ENCODE results near the gene PCNX2. TPM values are rescaled to one million over a fixed set of nuclear protein-coding genes. Genes with fewer than 3 reads are reported as not detected.

The PCNX2 gene, protein sequence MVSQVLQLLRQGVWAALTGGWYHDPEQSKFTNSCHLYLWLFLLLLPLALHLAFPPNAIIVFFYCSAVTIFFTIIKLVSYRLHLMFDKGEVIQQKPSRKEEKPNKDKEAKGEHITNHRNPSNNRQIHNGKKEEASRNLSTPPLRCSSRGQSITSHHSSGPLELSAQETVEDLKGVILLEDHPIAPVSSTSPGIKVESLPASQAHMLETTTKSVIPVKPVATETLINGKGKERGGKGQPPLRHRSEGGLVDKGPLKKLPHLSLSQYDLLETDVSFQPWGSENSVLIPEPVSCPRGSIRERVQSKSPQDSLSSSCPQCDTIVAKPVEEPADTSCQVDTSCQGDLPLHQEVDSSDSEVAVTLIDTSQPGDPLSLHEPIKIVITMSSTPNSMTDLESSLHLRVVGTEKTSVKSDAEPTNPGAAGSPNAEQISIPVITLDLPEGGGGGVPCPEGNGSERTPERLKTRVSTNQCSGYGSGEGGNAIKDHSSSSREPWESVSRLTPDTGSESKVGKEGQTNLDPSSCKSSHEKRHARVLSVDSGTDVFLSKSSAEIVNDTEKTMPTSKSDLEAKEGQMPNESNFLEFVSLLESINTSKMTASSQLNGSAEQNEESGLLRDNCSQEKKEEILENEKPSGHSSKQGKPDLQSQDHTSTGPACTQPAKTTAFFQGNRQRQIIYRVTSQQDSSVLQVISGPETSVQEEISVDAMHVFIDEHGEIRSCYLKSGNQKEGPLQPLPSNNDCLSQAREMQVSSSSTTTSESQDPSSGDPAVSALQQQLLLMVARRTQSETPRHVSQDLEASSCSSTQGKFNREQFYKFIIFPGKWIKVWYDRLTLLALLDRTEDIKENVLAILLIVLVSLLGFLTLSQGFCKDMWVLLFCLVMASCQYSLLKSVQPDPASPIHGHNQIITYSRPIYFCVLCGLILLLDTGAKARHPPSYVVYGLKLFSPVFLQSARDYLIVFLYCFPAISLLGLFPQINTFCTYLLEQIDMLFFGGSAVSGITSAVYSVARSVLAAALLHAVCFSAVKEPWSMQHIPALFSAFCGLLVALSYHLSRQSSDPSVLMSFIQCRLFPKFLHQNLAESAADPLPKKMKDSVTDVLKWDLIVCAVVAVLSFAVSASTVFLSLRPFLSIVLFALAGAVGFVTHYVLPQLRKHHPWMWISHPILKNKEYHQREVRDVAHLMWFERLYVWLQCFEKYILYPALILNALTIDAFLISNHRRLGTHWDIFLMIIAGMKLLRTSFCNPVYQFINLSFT (N-terminal part only)
- 14.7 and 18.4 TPM in 2 replicates for total RNA-seq (ENCODE audit: low replicate concordance)
- long read RNA-seq, partial matches to known transcripts: 2 of 11 reads
- long read RNA-seq, other reads (novel, unspliced or antisense): 9 of 11 reads

DNA sequence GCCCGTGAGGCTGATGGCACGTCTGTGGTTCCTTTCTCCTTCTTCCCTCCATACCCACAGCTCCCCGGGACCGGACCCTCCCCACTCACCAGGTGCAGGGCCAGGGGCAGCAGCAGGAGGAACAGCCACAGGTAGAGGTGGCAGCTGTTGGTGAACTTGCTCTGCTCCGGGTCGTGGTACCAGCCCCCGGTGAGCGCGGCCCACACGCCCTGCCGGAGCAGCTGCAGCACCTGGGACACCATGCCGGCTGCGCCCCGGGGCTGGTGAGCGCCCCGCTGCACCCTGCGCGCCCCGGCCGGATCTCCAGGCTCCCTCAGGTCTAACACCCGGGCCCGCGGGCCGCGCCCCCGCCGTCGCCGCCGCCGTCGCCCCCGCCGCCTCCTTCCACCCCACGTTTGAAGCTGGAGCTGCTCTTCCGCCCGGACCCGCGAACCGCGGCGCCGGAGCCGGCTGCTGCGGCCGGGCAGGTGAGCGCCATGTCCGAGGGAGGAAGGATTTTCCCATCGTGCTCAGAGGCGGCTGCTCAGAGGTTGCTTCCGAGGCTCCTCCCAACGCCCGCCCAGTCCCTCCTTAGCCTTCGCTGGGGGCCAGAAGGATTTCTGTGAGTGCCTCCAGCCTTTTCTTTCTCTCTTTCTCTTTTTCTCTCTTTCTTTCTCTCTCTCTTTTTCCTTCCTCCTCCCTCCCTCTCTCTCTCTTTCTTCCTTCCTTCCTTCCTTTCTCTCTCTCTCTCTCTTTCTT lies at the start of gene PCNX2:
PCNX2 (minus strand) TSS at position 489 of the 738 bp plus-strand sequence; CDS start at position 242, 247 bp downstream.
- TF ChIP-seq, protein P1, sequence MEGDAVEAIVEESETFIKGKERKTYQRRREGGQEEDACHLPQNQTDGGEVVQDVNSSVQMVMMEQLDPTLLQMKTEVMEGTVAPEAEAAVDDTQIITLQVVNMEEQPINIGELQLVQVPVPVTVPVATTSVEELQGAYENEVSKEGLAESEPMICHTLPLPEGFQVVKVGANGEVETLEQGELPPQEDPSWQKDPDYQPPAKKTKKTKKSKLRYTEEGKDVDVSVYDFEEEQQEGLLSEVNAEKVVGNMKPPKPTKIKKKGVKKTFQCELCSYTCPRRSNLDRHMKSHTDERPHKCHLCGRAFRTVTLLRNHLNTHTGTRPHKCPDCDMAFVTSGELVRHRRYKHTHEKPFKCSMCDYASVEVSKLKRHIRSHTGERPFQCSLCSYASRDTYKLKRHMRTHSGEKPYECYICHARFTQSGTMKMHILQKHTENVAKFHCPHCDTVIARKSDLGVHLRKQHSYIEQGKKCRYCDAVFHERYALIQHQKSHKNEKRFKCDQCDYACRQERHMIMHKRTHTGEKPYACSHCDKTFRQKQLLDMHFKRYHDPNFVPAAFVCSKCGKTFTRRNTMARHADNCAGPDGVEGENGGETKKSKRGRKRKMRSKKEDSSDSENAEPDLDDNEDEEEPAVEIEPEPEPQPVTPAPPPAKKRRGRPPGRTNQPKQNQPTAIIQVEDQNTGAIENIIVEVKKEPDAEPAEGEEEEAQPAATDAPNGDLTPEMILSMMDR (conservative IDR thresholded peaks at IDR 0.05): no peak
- no peaks in the 10 kb centered on the region for H3K36me3 Mint-ChIP-seq
- peak within 1 kb of the TSS; percentile 91 for H3K4me3 Mint-ChIP-seq
- H3K9me3 Mint-ChIP-seq: no peaks in the 10 kb centered on the region
- peaks cover 11% of the 10 kb centered on the region for H3K4me1 Mint-ChIP-seq (ENCODE audit: unreplicated experiment)
- H3K27me3 Mint-ChIP-seq: no peaks in the 10 kb centered on the region
- peak within 1 kb of the TSS; percentile 67 for H3K27ac Mint-ChIP-seq
- DNase-seq (ENCODE audit: extremely low spot score, unreplicated experiment): no peak

DNA sequence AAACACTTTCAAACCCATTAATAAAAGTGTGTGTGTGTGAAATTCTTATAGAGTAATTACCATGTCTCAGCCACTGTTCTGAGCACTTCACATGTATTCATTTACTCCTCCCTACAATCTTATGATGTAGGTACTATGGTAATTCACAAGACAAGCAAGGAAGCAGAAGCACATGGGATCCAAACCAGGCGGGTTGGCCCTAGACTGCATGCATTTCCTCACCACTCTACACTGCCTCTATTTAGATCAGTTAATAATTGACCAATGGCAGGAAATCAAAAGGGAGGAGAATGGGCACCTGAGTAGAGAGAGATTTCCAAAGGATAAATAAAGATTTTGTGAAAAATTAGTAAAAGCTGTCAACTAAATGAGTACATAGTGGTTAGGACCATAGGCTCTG lies 47.7 kb upstream of the PCNX2 start:
- Mint-ChIP-seq H3K4me3 (no peak overlapping the region), H3K36me3 (no peaks in the 10 kb centered on the region), H3K27me3 (peaks cover 21% of the 10 kb centered on the region), H3K4me1 (ENCODE audit: unreplicated experiment) (peaks cover 5% of the 10 kb centered on the region), H3K9me3 (peaks cover 4% of the 10 kb centered on the region), H3K27ac (no peak overlapping the region)
- TF ChIP-seq, protein P1 (conservative IDR thresholded peaks at IDR 0.05): no peak
- no peak for DNase-seq (ENCODE audit: extremely low spot score, unreplicated experiment)

DNA sequence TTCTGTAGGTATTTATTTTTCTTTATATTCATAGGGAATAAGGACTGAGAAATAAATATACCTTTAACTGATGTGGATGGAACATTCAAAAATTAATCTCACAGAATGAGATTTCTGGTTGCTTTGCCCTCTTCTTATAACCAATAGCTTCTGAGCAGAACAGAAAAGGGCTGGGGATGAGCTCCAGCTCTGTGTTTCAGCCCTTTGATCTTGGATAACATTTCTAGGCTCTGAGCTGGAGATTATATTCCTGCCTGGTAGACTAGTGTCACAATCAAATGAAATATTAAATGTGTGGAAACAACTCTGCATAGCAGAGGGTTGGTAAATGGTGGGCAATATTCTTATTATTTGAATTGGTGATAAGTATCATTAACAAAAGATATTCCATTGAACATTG lies 46.6 kb upstream of the PCNX2 start:
- Mint-ChIP-seq H3K9me3 (peaks cover 4% of the 10 kb centered on the region), H3K27me3 (peaks cover 20% of the 10 kb centered on the region), H3K27ac (no peak overlapping the region), H3K36me3 (no peaks in the 10 kb centered on the region), H3K4me3 (no peak overlapping the region), H3K4me1 (ENCODE audit: unreplicated experiment) (peaks cover 5% of the 10 kb centered on the region)
- TF ChIP-seq, protein P1 (conservative IDR thresholded peaks at IDR 0.05): no peak
- no peak for DNase-seq (ENCODE audit: extremely low spot score, unreplicated experiment)

DNA sequence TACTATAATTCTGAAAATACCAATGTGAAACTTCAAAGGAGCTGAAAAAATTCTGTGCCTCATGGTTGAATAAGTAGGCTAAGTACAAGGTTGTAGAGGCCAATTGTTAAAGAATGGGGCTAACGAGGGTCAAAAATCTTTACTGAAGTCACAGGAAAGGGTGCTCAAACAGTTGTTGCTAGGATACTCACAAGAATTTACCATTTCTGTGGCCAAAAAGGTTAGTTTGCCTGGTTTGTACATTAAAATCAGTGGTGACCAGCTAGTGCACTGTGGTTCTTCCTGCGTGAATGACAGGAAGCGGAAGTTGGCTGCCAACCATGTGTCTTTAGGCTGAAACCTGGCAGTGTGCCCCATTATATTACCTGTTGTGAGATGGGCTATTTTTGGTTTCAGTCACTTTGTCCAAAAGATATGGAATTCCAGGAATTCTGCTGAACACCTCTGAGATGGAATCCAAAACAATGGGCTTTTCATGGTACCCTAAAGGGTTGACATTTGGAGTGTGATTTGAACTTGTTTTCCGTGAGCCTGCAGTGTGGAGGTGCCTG lies 45.5 kb upstream of the PCNX2 start:
- peaks cover 5% of the 10 kb centered on the region for H3K4me1 Mint-ChIP-seq (ENCODE audit: unreplicated experiment)
- DNase-seq (ENCODE audit: extremely low spot score, unreplicated experiment): no peak
- TF ChIP-seq, protein P1 (conservative IDR thresholded peaks at IDR 0.05): no peak
- peaks cover 22% of the 10 kb centered on the region for H3K27me3 Mint-ChIP-seq
- H3K27ac Mint-ChIP-seq: no peak overlapping the region
- no peaks in the 10 kb centered on the region for H3K36me3 Mint-ChIP-seq
- no peak overlapping the region for H3K4me3 Mint-ChIP-seq
- peaks cover 4% of the 10 kb centered on the region for H3K9me3 Mint-ChIP-seq

Data from type B pancreatic cell (in vitro differentiated cells).